ENCODE data around the gene KBTBD7. TPM values are rescaled to one million over a fixed set of nuclear protein-coding genes. Genes with fewer than 3 reads are reported as not detected.
A peak's percentile ranks its signal among the peaks of the same experiment; 100 is the strongest.

KBTBD7 gene
- 4.3 and 4.7 TPM in 2 replicates for total RNA-seq (2011; cell fraction: chromatin; rRNA removed; ENCODE audit: low replicate concordance)
- 5.2 and 6.4 TPM in 2 replicates for total RNA-seq (2011; cell fraction: nucleolus; rRNA removed)
- 3.7 and 4.8 TPM in 2 replicates for total RNA-seq (2011; cell fraction: nucleoplasm; rRNA removed)
- 2.3 and 3.7 TPM in 2 replicates for total RNA-seq (2014; rRNA removed)
- total RNA-seq (2014; rRNA removed; fragmentation: Illumina TruSeq; extraction: Trizol), result 3.5 and 3.6 TPM in 2 replicates
- 3.9 and 4.1 TPM in 2 replicates for total RNA-seq (2015; rRNA removed; fragmentation: Illumina TruSeq; extraction: Trizol)
- 4.4 and 4.5 TPM in 2 replicates for total RNA-seq (2021)
- polyA plus RNA-seq (2011; rRNA removed), result 3.6 and 3.9 TPM in 2 replicates
- 3.9 and 4.1 TPM in 2 replicates for polyA plus RNA-seq (2011; cell fraction: cytosol; rRNA removed)
- 2.3 and 2.8 TPM in 2 replicates for polyA plus RNA-seq (2011; cell fraction: nucleus; rRNA removed)
- 3.0 and 3.5 TPM in 2 replicates for polyA plus RNA-seq (2012)
- polyA plus RNA-seq (2014; fragmentation: Illumina TruSeq; extraction: Trizol), result 2.9 and 3.3 TPM in 2 replicates
- 1 to 10 TPM; 1.8 to 2.3 TPM for polyA plus RNA-seq (2014; fragmentation: Nextera tagmentation; extraction: Ambion mirVana)
- 2.5 TPM in 2 replicates for polyA plus RNA-seq (2014; rRNA removed)
- 9.9 and 10.9 TPM in 2 replicates for polyA minus RNA-seq (2011; rRNA and poly(A)+ RNA removed)
- polyA minus RNA-seq (2011; cell fraction: cytosol; rRNA and poly(A)+ RNA removed), result 4.7 and 6.4 TPM in 2 replicates
- polyA minus RNA-seq (2011; cell fraction: nucleus; rRNA and poly(A)+ RNA removed), result 5.5 and 11.1 TPM in 2 replicates
- percentile 70 among the genes with signal in this experiment for Bru-seq, nascent RNA
- percentile 71 among the genes with signal in this experiment for BruChase-seq, experiment 1, labeled RNA remaining after a 2-hour chase
- percentile 74 among the genes with signal in this experiment for BruChase-seq, experiment 2, labeled RNA remaining after a 6-hour chase
- long read RNA-seq, experiment 1, full-length matches to known transcripts, result 46 of 46 reads
- long read RNA-seq, experiment 1, partial matches to known transcripts, result 0 of 46 reads
- long read RNA-seq, experiment 1, other reads (novel, unspliced or antisense), result 0 of 46 reads
- long read RNA-seq, experiment 2, full-length matches to known transcripts, result 1 of 1 reads
- long read RNA-seq, experiment 2, partial matches to known transcripts, result 0 of 1 reads
- long read RNA-seq, experiment 2, other reads (novel, unspliced or antisense), result 0 of 1 reads
- long read RNA-seq, experiment 3, full-length matches to known transcripts, result 5 of 5 reads
- long read RNA-seq, experiment 3, partial matches to known transcripts, result 0 of 5 reads
- long read RNA-seq, experiment 3, other reads (novel, unspliced or antisense), result 0 of 5 reads

- Histone ChIP-seq H2AFZ (ENCODE audit: low read depth, low read length) (peak within 1 kb of the TSS; percentile 94), H3K27ac (ENCODE audit: extremely low read depth, low read depth, low read length) (peak within 1 kb of the TSS; percentile 75), H3K27me3 (ENCODE audit: control insufficient read depth in 2 of 2, insufficient read depth in 2 of 2, low read length in 2 of 2) (no peaks in the 10 kb centered on the region), H3K9ac (ENCODE audit: insufficient read depth in 1 of 2, low read depth in 2 of 2, low read length in 2 of 2) (peak within 1 kb of the TSS; percentile 70 to 95), H4K20me1 (replicated peaks; ENCODE audit: control insufficient read depth, insufficient read depth, low read length) (no peaks in the 10 kb centered on the region), H3K4me2 (ENCODE audit: insufficient read depth, low read length) (peak within 1 kb of the TSS; percentile 73), H3K9me1 (ENCODE audit: control insufficient read depth, insufficient read depth, low read length) (no peaks in the 10 kb centered on the region), H3K79me2 (ENCODE audit: control insufficient read depth, insufficient read depth, low read length) (peaks cover 12% of the 10 kb centered on the region), H3K9me3 (replicated peaks; ENCODE audit: control insufficient read depth, insufficient read depth, low read depth, low read length) (no peaks in the 10 kb centered on the region), H3K36me3 (ENCODE audit: control insufficient read depth, insufficient read depth, low read length) (no peaks in the 10 kb centered on the region; the same call in 2 of the 3 replicates), H3K4me3 (peak within 1 kb of the TSS; percentile 38), H3K4me1 (replicated peaks in 1 of 2; ENCODE audit: control insufficient read depth in 2 of 2, insufficient read depth in 2 of 2, low read length in 2 of 2) (peaks cover 4 to 11% of the 10 kb centered on the region in 2 experiments; a peak in 4 of 5 replicates)
- POLR2A ChIA-PET, result no interaction called here
- peak; percentile 97 for FAIRE-seq
- in situ Hi-C loops (cut with MboI), result loop anchor here (5.0 kb wide), 1 partner anchor 62 kb away; the partner anchor contains the start of gene KBTBD6
- CTCF ChIA-PET (ENCODE audit: low intra/inter-chr PET ratio), result interaction anchor here (0.6 kb wide), 1 partner anchor 118 kb away, joined by 3 read pairs; no protein-coding TSS in a partner anchor
- TSS peak; percentile 60 for BruUV-seq (replicated peaks)
- DNase-seq (ENCODE audit: extremely low read depth in 1 of 4, low spot score in 3 of 4), result peak; percentile 72 to 92 (median 79)
- intact Hi-C loops (cut with micrococcal nuclease), result loop anchor here (1.0 to 5.0 kb wide), 3 partner anchors 47 to 132 kb away; partner anchors contain the start of genes KBTBD6 and WBP4
- 2% methylated on average over 41 of the region's 66 CpGs for WGBS (ENCODE audit: insufficient coverage, low coverage, missing lambda C conversion rate)
- peak; percentile 99 for ATAC-seq
- no peak for TF ChIP-seq ZSCAN32 (CRISPR knock-in tag; IDR thresholded peaks at IDR 0.05)
- TF ChIP-seq C11orf30 (IDR thresholded peaks at IDR 0.05; ENCODE audit: low read depth), result 0 out of 2 replicates have a peak, but pooled peaks have one; percentile 32
- TF ChIP-seq ZNF780A (CRISPR knock-in tag; IDR thresholded peaks at IDR 0.05), result no peak
- TF ChIP-seq CTBP1 (IDR thresholded peaks at IDR 0.05; ENCODE audit: borderline replicate concordance), result peak; percentile 47; the same call in 1 of the 2 replicates
- peak; percentile 60 for TF ChIP-seq TBP (optimal IDR thresholded peaks at IDR 0.05; ENCODE audit: low read depth, low read length)
- TF ChIP-seq HIVEP1 (CRISPR knock-in tag; IDR thresholded peaks at IDR 0.05), result no peak
- TF ChIP-seq TAF15 (IDR thresholded peaks at IDR 0.05; ENCODE audit: low read depth, low read length), result no peak
- TF ChIP-seq CBX2 (IDR thresholded peaks at IDR 0.05; ENCODE audit: insufficient read depth, low read length, poor library complexity, severe bottlenecking), result no peak
- peak; percentile 42 for TF ChIP-seq RBBP5 (IDR thresholded peaks at IDR 0.05; ENCODE audit: borderline replicate concordance, insufficient read depth, low read length, poor library complexity, severe bottlenecking)
- TF ChIP-seq CREB1 (IDR thresholded peaks at IDR 0.05), result 0 out of 2 replicates have a peak, but pooled peaks have one; percentile 12
- TF ChIP-seq CREB1 (CRISPR knock-in tag; IDR thresholded peaks at IDR 0.05), result no peak
- peak; percentile 70; the same call in 1 of the 2 replicates for TF ChIP-seq ZNF395 (CRISPR knock-in tag; IDR thresholded peaks at IDR 0.05)
- TF ChIP-seq BCL6 (CRISPR knock-in tag; IDR thresholded peaks at IDR 0.05), result no peak
- TF ChIP-seq ZNF140 (CRISPR knock-in tag; IDR thresholded peaks at IDR 0.05), result no peak
- no peak for TF ChIP-seq ZNF174 (CRISPR knock-in tag; IDR thresholded peaks at IDR 0.05)
- no peak for TF ChIP-seq MEIS2 (IDR thresholded peaks at IDR 0.05; ENCODE audit: partially characterized antibody)
These were observed at the start of gene KBTBD7 for GRCh38 chr13:41193919-41194824. Gene KBTBD7, minus strand, starts transcription at chr13:41194569. Its CDS starts 312 bp downstream, at chr13:41194257.
